WTC11 (cell line): ENCODE results near the gene C15orf61.

Experiments
- ATF6 ChIP-seq: sonication (generic); formaldehyde crosslinking; IDR thresholded peaks from 2 replicates; pipeline ENCODE4 v1.8.1; 2023; ENCODE audit warnings: mild to moderate bottlenecking, missing genetic modification reagents
- CTCF ChIP-seq: fragments of 200-600 bp; IDR thresholded peaks from 2 replicates; pipeline ENCODE4 v1.8.0; 2022; ENCODE audit warnings: antibody characterized with exemption
- ERG ChIP-seq: fragments of 250-450 bp; sonication (Bioruptor Pico); IDR thresholded peaks from 2 replicates; pipeline ENCODE4 v1.8.0; 2021; ENCODE audit warnings: mild to moderate bottlenecking
- ETV6 ChIP-seq: sonication (generic); formaldehyde crosslinking; IDR thresholded peaks from 2 replicates; pipeline ENCODE4 v1.8.1; 2022; ENCODE audit warnings: mild to moderate bottlenecking, missing genetic modification reagents
- MAX ChIP-seq: sonication (generic); formaldehyde crosslinking; IDR thresholded peaks from 2 replicates; pipeline ENCODE4 v1.8.0; 2022; ENCODE audit warnings: mild to moderate bottlenecking, missing genetic modification reagents
- MLX ChIP-seq: sonication (generic); formaldehyde crosslinking; IDR thresholded peaks from 2 replicates; pipeline ENCODE4 v1.8.1; 2023; ENCODE audit warnings: mild to moderate bottlenecking, missing genetic modification reagents, moderate library complexity
- NFYB ChIP-seq: sonication (generic); formaldehyde crosslinking; conservative IDR thresholded peaks from 2 replicates; pipeline ENCODE4 v1.8.0; 2022; ENCODE audit warnings: low read depth, missing genetic modification reagents
- NR1H2 ChIP-seq: sonication (generic); formaldehyde crosslinking; IDR thresholded peaks from 2 replicates; pipeline ENCODE4 v1.9.0; 2021; ENCODE audit warnings: mild to moderate bottlenecking, moderate library complexity, missing genetic modification reagents
- TEAD1 ChIP-seq: sonication (generic); formaldehyde crosslinking; IDR thresholded peaks from 2 replicates; pipeline ENCODE4 v1.8.0; 2022; ENCODE audit warnings: mild to moderate bottlenecking, missing genetic modification reagents
- USF2 ChIP-seq: sonication (generic); formaldehyde crosslinking; IDR thresholded peaks from 2 replicates; pipeline ENCODE4 v1.8.1; 2023; ENCODE audit warnings: mild to moderate bottlenecking, missing genetic modification reagents, moderate library complexity
- ZBTB43 ChIP-seq: sonication (generic); formaldehyde crosslinking; IDR thresholded peaks from 2 replicates; pipeline ENCODE4 v1.8.1; 2023; ENCODE audit warnings: mild to moderate bottlenecking, missing genetic modification reagents
- ZNF317 ChIP-seq: sonication (generic); formaldehyde crosslinking; IDR thresholded peaks from 2 replicates; pipeline ENCODE4 v1.8.1; 2023; ENCODE audit warnings: low read depth, mild to moderate bottlenecking, moderate library complexity, missing genetic modification reagents, borderline replicate concordance

GRCh38 chr15:67559576-67559975, 38.6 kb downstream of the C15orf61 start:
- no peak for TF ChIP-seq CTCF
- no peak for TF ChIP-seq MLX (CRISPR knock-in tag)
- no peak for TF ChIP-seq ATF6
- TF ChIP-seq USF2 (CRISPR knock-in tag): no peak
- no peak for TF ChIP-seq NFYB
- no peak for TF ChIP-seq ETV6 (CRISPR knock-in tag)
- TF ChIP-seq MAX (CRISPR knock-in tag): no peak
- no peak for TF ChIP-seq NR1H2 (CRISPR knock-in tag)
- TF ChIP-seq ERG: no peak
- TF ChIP-seq ZNF317 (CRISPR knock-in tag): no peak
- TF ChIP-seq ZBTB43 (CRISPR knock-in tag): no peak
- TF ChIP-seq TEAD1: no peak
